Measurements from ENCODE around the gene PRPF6. TPM values are rescaled to one million over a fixed set of nuclear protein-coding genes. Genes with fewer than 3 reads are reported as not detected.

The PRPF6 gene
- total and polyA plus RNA-seq, 10 donors, result 39.9 to 71.1 (median 60.8) TPM

- Histone ChIP-seq H3K27me3 (replicated peaks in 1 of 7) (peaks cover 0 to 3% (median 0%) of the 10 kb centered on the region in 7 donors), H3K4me1 (peaks cover 16 to 73% (median 45%) of the 10 kb centered on the region in 6 donors), H3K9me3 (no peaks in the 10 kb centered on the region), H3K27ac (peak overlapping the region in 6 of 8 donors; percentile 26 to 68 (median 58)), H3K4me3 (no peak overlapping the region), H3K36me3 (peaks cover 0 to 27% (median 3%) of the 10 kb centered on the region in 6 donors)
- WGBS, 5 donors, result 58 to 64% (median 63%) methylated on average over 9 to 18 of the region's 18 CpGs
- DNase-seq, result no peak
- TF ChIP-seq POLR2AphosphoS5 (IDR thresholded peaks at IDR 0.05), result peak in 2 of 3 donors; percentile 63 to 71
- no peak for TF ChIP-seq CTCF (IDR thresholded peaks at IDR 0.05 in 8 of 11, conservative IDR thresholded peaks at IDR 0.05 in 3 of 11)
- intact Hi-C loops (cut with DNase I; ENCODE audit: low total_unique reads), result loop anchor here (2.0 to 5.0 kb wide), 2 partner anchors 64 to 435 kb away; partner anchors contain the start of gene PTK6
Measured at GRCh38 chr20:63972312-63973159, 8.4 kb upstream of the PRPF6 start.

- H3K9me3 ChIP-seq, result no peaks in the 10 kb centered on the region
- peak overlapping the region in 5 of 8 donors; percentile 45 to 68 (median 65) for H3K27ac ChIP-seq
- peaks cover 0 to 22% (median 3%) of the 10 kb centered on the region in 6 donors for H3K36me3 ChIP-seq
- 72 to 97% (median 90%) methylated on average over 2 to 3 of the region's 3 CpGs for WGBS, 5 donors
- no peak overlapping the region for H3K4me3 ChIP-seq
- H3K27me3 ChIP-seq (replicated peaks in 1 of 7), result peaks cover 0 to 3% (median 0%) of the 10 kb centered on the region in 7 donors
- TF ChIP-seq CTCF (IDR thresholded peaks at IDR 0.05 in 8 of 11, conservative IDR thresholded peaks at IDR 0.05 in 3 of 11), result no peak
- TF ChIP-seq POLR2A (IDR thresholded peaks at IDR 0.05), result no peak
- TF ChIP-seq POLR2AphosphoS5 (IDR thresholded peaks at IDR 0.05), result no peak
- H3K4me1 ChIP-seq, result peaks cover 22 to 74% (median 50%) of the 10 kb centered on the region in 6 donors
- DNase-seq, result no peak
- intact Hi-C loops (cut with DNase I; ENCODE audit: low total_unique reads), result loop anchor here (2.0 to 5.0 kb wide), 2 partner anchors 64 to 436 kb away; partner anchors contain the start of gene PTK6
Measured at GRCh38 chr20:63973160-63973479, 7.8 kb upstream of the PRPF6 start.

GRCh38 chr20:63973636-63974401, 7.1 kb upstream of the PRPF6 start:
- H3K36me3 ChIP-seq, result peaks cover 0 to 22% (median 3%) of the 10 kb centered on the region in 6 donors
- intact Hi-C loops (cut with DNase I; ENCODE audit: low total_unique reads), result loop anchor here (2.0 to 5.0 kb wide), 2 partner anchors 65 to 437 kb away; partner anchors contain the start of gene PTK6
- H3K27ac ChIP-seq, result peak overlapping the region in 5 of 8 donors; percentile 45 to 68 (median 65)
- H3K4me1 ChIP-seq, result peaks cover 22 to 74% (median 51%) of the 10 kb centered on the region in 6 donors
- peak overlapping the region in 5 of 8 donors; percentile 4 to 55 (median 19) for H3K4me3 ChIP-seq
- WGBS, 5 donors, result 19 to 26% (median 20%) methylated on average over 27 to 37 of the region's 37 CpGs
- TF ChIP-seq POLR2A (IDR thresholded peaks at IDR 0.05) (no peak), POLR2AphosphoS5 (IDR thresholded peaks at IDR 0.05) (peak; percentile 35 to 80 (median 71)), CTCF (IDR thresholded peaks at IDR 0.05 in 8 of 11, conservative IDR thresholded peaks at IDR 0.05 in 3 of 11) (peak; percentile 95 to 99 (median 98))
- peak; percentile 95 for DNase-seq
- no peaks in the 10 kb centered on the region for H3K9me3 ChIP-seq
- H3K27me3 ChIP-seq (replicated peaks in 1 of 7), result peaks cover 0 to 3% (median 0%) of the 10 kb centered on the region in 7 donors

Measured in spleen (tissue), 11 donors.